ENCODE results near the gene CD58.

DNA sequence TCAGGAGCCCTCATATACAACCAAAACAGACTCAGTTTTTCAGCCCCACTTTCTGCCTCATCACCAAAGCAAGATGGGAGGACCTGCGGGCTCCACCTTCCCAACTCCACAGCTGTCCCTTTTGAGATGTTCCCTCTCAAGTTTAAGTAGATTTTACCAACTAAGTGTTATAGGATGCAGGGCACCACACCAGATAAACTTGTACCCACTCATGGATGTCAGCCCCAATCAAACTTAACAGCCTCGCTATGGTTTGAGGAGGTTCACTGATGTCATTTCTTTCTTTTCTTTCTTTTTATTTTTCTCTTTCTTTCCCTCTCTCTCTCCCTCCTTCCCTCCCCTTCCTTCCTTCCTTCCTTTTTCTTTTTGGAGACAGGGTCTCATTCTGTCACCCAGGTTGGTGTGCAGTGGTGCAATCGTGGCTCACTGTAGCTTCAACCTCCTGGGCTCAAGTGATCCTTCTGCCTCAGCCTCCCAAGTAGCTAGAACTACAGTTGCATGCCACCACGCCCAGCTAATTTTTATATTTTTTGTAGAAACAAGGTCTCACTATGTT lies 13.4 kb downstream of the CD58 start:
- TF ChIP-seq POLR2A (IDR thresholded peaks at IDR 0.05) = no peak
- TF ChIP-seq, protein P1, sequence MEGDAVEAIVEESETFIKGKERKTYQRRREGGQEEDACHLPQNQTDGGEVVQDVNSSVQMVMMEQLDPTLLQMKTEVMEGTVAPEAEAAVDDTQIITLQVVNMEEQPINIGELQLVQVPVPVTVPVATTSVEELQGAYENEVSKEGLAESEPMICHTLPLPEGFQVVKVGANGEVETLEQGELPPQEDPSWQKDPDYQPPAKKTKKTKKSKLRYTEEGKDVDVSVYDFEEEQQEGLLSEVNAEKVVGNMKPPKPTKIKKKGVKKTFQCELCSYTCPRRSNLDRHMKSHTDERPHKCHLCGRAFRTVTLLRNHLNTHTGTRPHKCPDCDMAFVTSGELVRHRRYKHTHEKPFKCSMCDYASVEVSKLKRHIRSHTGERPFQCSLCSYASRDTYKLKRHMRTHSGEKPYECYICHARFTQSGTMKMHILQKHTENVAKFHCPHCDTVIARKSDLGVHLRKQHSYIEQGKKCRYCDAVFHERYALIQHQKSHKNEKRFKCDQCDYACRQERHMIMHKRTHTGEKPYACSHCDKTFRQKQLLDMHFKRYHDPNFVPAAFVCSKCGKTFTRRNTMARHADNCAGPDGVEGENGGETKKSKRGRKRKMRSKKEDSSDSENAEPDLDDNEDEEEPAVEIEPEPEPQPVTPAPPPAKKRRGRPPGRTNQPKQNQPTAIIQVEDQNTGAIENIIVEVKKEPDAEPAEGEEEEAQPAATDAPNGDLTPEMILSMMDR (IDR thresholded peaks at IDR 0.05) = no peak
